Ovary (tissue), 3 donors: ENCODE results near the gene PPME1.

Source experiments
- EP300 ChIP-seq: sonication (generic); formaldehyde crosslinking; IDR thresholded peaks from one replicate; pipeline ENCODE4 v1.6.1; 2017; ENCODE audit warnings: antibody characterized with exemption
- POLR2A ChIP-seq: fragments of 450-650 bp; IDR thresholded peaks from one replicate; pipeline ENCODE4 v1.6.1; 2017; ENCODE audit warnings: antibody characterized with exemption, mild to moderate bottlenecking, moderate library complexity
- TF ChIP-seq, protein P1 (sequence below), 3 donors: fragments of 450-650 bp in 2 of 3; fragments of 200-600 bp in 1 of 3; IDR thresholded peaks; one replicate each; pipeline versions ENCODE4 v1.5.1 to v1.8.0; 2016 to 2022; ENCODE audit warnings: antibody characterized with exemption in 3 of 3, mild to moderate bottlenecking in 1 of 3
- donor health status: DM: no; HTN: no; CAD: no.

DNA sequence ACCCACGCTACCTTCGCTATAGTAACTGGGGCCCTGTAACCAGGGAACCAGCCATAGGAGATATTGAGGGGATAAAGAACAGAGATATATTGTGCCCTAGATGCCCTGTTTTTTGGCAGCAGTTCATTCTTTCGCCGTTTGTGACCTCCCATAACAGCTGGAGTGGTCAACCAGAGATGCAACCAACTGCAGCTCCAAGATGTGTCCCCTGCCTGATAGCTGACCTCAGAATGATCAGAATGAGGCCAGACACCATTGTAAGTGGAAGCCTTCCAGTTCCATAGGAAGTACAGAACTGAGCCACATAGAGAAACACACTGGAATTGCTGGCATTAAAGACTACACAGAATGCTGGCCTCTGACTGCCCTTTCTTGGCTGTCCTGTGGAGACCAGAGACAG lies 101.2 kb downstream of the PPME1 start:
- TF ChIP-seq, protein P1, sequence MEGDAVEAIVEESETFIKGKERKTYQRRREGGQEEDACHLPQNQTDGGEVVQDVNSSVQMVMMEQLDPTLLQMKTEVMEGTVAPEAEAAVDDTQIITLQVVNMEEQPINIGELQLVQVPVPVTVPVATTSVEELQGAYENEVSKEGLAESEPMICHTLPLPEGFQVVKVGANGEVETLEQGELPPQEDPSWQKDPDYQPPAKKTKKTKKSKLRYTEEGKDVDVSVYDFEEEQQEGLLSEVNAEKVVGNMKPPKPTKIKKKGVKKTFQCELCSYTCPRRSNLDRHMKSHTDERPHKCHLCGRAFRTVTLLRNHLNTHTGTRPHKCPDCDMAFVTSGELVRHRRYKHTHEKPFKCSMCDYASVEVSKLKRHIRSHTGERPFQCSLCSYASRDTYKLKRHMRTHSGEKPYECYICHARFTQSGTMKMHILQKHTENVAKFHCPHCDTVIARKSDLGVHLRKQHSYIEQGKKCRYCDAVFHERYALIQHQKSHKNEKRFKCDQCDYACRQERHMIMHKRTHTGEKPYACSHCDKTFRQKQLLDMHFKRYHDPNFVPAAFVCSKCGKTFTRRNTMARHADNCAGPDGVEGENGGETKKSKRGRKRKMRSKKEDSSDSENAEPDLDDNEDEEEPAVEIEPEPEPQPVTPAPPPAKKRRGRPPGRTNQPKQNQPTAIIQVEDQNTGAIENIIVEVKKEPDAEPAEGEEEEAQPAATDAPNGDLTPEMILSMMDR (IDR thresholded peaks at IDR 0.05): no peak
- TF ChIP-seq EP300: no peak
- TF ChIP-seq POLR2A: no peak
